M059J (cell line): ENCODE data around the gene TOP3B. TPM values are rescaled to one million over a fixed set of nuclear protein-coding genes. Genes with fewer than 3 reads are reported as not detected.
"Not testable (repeated sequence)": the region's sequence is repeated elsewhere in the genome, so short reads cannot be mapped to it uniquely, and the experiment has no call there.

ENCODE experiments used
- DNase-seq: peaks from one replicate; pipeline ENCODE4 v3.0.0-alpha.2; 2012; ENCODE audit warnings: low read depth
- total RNA-seq: library from RNA; depleted of rRNA; stranded (reverse); fragments of >200 nt; shearing (Covaris generic); gene quantifications from 2 replicates; pipeline ENCODE4 v1.2.3, GENCODE V29; 2014

TOP3B gene
- total RNA-seq, 1 experiment from 2014 or later = 17.6 TPM

GRCh38 chr22:21927174-21927823, 55.3 kb downstream of the TOP3B start:
- DNase-seq = no peak

GRCh38 chr22:21926728-21927127, 55.9 kb downstream of the TOP3B start:
- DNase-seq = no peak

GRCh38 chr22:21923163-21923561, 59.4 kb downstream of the TOP3B start:
- DNase-seq = no peak

- no peak for DNase-seq
These were observed 60.0 kb downstream of the TOP3B start for GRCh38 chr22:21922370-21923162.

GRCh38 chr22:21921729-21922128, 60.9 kb downstream of the TOP3B start:
- no peak for DNase-seq

- DNase-seq = no peak
These were observed 61.3 kb downstream of the TOP3B start for GRCh38 chr22:21921184-21921721.

GRCh38 chr22:21920341-21921183, 62.0 kb downstream of the TOP3B start:
- DNase-seq = no peak

GRCh38 chr22:21919526-21920307, 62.9 kb downstream of the TOP3B start:
- DNase-seq = no peak

GRCh38 chr22:21918466-21919185, 64.0 kb downstream of the TOP3B start:
- no peak for DNase-seq

- DNase-seq = no peak
These were observed 64.7 kb downstream of the TOP3B start for GRCh38 chr22:21917959-21918261.

- no peak for DNase-seq
These were observed 65.2 kb downstream of the TOP3B start for GRCh38 chr22:21917181-21917958.

- no peak for DNase-seq
These were observed 66.2 kb downstream of the TOP3B start for GRCh38 chr22:21916309-21916918.

GRCh38 chr22:21915624-21916308, 66.8 kb downstream of the TOP3B start:
- no peak for DNase-seq

GRCh38 chr22:21914033-21914642, 68.4 kb downstream of the TOP3B start:
- not testable (repeated sequence) for DNase-seq

GRCh38 chr22:21910367-21910766, 72.2 kb downstream of the TOP3B start:
- DNase-seq = not testable (repeated sequence)

GRCh38 chr22:21909871-21910270, 72.7 kb downstream of the TOP3B start:
- no peak for DNase-seq

- DNase-seq = no peak
These were observed 74.7 kb downstream of the TOP3B start for GRCh38 chr22:21907638-21908522.
